Gastroesophageal sphincter (tissue), 4 donors: Measurements from ENCODE around the gene TTC33. TPM values are rescaled to one million over a fixed set of nuclear protein-coding genes. Genes with fewer than 3 reads are reported as not detected.

Source experiments
- ATAC-seq: fragments of 150-250 bp; one replicate; pipeline ENCODE4 v1.9.1; 2016; ENCODE audit warnings: mild to moderate bottlenecking, moderate library complexity
- H3K27ac ChIP-seq, 4 donors: fragments of 200-600 bp; sonication (generic) in 3 of 4; 1 replicate in 3 of 4; 2 replicates in 1 of 4; pipeline ENCODE4 v1.5.1; 2016 to 2019
- H3K27me3 ChIP-seq: fragments of 200-600 bp; sonication (generic); one replicate; pipeline ENCODE4 v1.5.1; 2019
- H3K36me3 ChIP-seq, 2 donors: fragments of 200-600 bp; sonication (generic); one replicate each; pipeline ENCODE4 v1.5.1; 2019; ENCODE audit warnings: control low read depth in 1 of 2
- H3K4me1 ChIP-seq, 3 donors: fragments of 200-600 bp; sonication (generic); 1 replicate in 2 of 3; 2 replicates in 1 of 3; pipeline ENCODE4 v1.5.1; 2016 to 2019; ENCODE audit warnings: control low read depth in 2 of 3
- H3K4me3 ChIP-seq, 2 donors: fragments of 200-600 bp; sonication (generic); one replicate each; pipeline ENCODE4 v1.5.1; 2019; ENCODE audit warnings: mild to moderate bottlenecking in 1 of 2, moderate library complexity in 1 of 2
- H3K9me3 ChIP-seq, 3 donors: fragments of 200-600 bp; sonication (generic); one replicate each; pipeline ENCODE4 v1.5.1; 2017 to 2019; ENCODE audit warnings: control low read depth in 2 of 3
- EP300 ChIP-seq: sonication (generic); formaldehyde crosslinking; IDR thresholded peaks from one replicate; pipeline ENCODE4 v1.6.1; 2017; ENCODE audit warnings: antibody characterized with exemption, mild to moderate bottlenecking
- POLR2A ChIP-seq, 2 donors: fragments of 450-650 bp; IDR thresholded peaks; one replicate each; pipeline ENCODE4 v1.6.1; 2017; ENCODE audit warnings: antibody characterized with exemption in 2 of 2, mild to moderate bottlenecking in 2 of 2, moderate library complexity in 1 of 2
- POLR2AphosphoS5 ChIP-seq: sonication (generic); formaldehyde crosslinking; IDR thresholded peaks from one replicate; pipeline ENCODE4 v1.6.1; 2017; ENCODE audit warnings: antibody characterized with exemption
- WGBS, 2 donors: methylation state at CpG; one replicate each; pipeline ENCODE4 v1.1.5; 2018; ENCODE audit warnings: low coverage in 1 of 2; 5-methylcytosine and 5-hydroxymethylcytosine counted together
- total RNA-seq, 4 donors: library from RNA; depleted of rRNA; stranded (reverse); fragments of >200 nt; gene quantifications; one replicate each; pipeline ENCODE4 v1.1.0, GENCODE V29; 2016
- TF ChIP-seq, protein P1 (sequence below), 4 experiments: fragments of 200-600 bp in 2 of 4; fragments of 450-650 bp in 2 of 4; sonication (generic) in 1 of 4; IDR thresholded peaks; one replicate each; pipeline ENCODE4 v1.5.1; 2017 to 2019; ENCODE audit warnings: antibody characterized with exemption in 4 of 4, mild to moderate bottlenecking in 2 of 4, moderate library complexity in 2 of 4

The TTC33 gene
- total RNA-seq, 4 donors from 2014 or later = 23.2 to 27.7 (median 25.8) TPM

DNA sequence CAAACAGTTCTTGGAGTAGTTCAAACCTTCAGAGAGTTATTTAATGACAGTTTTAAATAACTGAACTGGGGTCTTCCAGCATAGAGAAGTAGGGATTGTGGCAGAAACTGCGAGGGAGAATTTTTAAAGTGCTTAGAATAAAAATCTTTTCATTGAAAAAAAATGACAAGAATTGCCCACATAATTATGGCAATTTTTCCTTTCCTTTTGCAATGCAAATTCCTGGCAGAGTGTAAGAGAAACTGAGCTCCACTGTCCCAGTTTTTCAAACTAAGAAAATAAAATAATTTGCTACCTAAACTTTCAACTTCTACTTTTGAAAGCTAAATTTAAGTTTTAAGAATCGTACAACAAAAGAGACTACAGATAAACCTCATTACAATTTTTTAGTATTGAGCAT, 78.3 kb downstream of the TTC33 start:
- ATAC-seq = no peak
- Histone ChIP-seq H3K4me1 (peaks cover 0 to 65% (median 9%) of the 10 kb centered on the region in 3 donors), H3K27ac (peak overlapping the region in 3 of 4 donors; percentile 27 to 91 (median 88)), H3K36me3 (no peaks in the 10 kb centered on the region), H3K27me3 (peaks cover 17% of the 10 kb centered on the region), H3K9me3 (no peaks in the 10 kb centered on the region), H3K4me3 (no peak overlapping the region)
- no peak for TF ChIP-seq EP300
- TF ChIP-seq, protein P1, sequence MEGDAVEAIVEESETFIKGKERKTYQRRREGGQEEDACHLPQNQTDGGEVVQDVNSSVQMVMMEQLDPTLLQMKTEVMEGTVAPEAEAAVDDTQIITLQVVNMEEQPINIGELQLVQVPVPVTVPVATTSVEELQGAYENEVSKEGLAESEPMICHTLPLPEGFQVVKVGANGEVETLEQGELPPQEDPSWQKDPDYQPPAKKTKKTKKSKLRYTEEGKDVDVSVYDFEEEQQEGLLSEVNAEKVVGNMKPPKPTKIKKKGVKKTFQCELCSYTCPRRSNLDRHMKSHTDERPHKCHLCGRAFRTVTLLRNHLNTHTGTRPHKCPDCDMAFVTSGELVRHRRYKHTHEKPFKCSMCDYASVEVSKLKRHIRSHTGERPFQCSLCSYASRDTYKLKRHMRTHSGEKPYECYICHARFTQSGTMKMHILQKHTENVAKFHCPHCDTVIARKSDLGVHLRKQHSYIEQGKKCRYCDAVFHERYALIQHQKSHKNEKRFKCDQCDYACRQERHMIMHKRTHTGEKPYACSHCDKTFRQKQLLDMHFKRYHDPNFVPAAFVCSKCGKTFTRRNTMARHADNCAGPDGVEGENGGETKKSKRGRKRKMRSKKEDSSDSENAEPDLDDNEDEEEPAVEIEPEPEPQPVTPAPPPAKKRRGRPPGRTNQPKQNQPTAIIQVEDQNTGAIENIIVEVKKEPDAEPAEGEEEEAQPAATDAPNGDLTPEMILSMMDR (IDR thresholded peaks at IDR 0.05) = no peak
- TF ChIP-seq POLR2A (IDR thresholded peaks at IDR 0.05) = no peak
- no peak for TF ChIP-seq POLR2AphosphoS5
- 51 to 58% methylated on average over 2 of the region's 2 CpGs for WGBS, 2 donors

- no peak overlapping the region for H3K4me3 ChIP-seq
- WGBS, 2 donors = 40 to 64% methylated on average over 2 to 3 of the region's 3 CpGs
- no peak for ATAC-seq
- no peaks in the 10 kb centered on the region for H3K9me3 ChIP-seq
- peaks cover 0 to 59% (median 9%) of the 10 kb centered on the region in 3 donors for H3K4me1 ChIP-seq
- H3K27me3 ChIP-seq = peaks cover 16% of the 10 kb centered on the region
- no peaks in the 10 kb centered on the region for H3K36me3 ChIP-seq
- TF ChIP-seq, protein P1 (IDR thresholded peaks at IDR 0.05) = no peak
- peak; percentile 55 for TF ChIP-seq POLR2AphosphoS5
- no peak for TF ChIP-seq EP300
- TF ChIP-seq POLR2A (IDR thresholded peaks at IDR 0.05) = no peak
- H3K27ac ChIP-seq = peak overlapping the region in 3 of 4 donors; percentile 27 to 91 (median 88)
Measured at GRCh38 chr5:40676613-40677343, 79.0 kb downstream of the TTC33 start.

DNA sequence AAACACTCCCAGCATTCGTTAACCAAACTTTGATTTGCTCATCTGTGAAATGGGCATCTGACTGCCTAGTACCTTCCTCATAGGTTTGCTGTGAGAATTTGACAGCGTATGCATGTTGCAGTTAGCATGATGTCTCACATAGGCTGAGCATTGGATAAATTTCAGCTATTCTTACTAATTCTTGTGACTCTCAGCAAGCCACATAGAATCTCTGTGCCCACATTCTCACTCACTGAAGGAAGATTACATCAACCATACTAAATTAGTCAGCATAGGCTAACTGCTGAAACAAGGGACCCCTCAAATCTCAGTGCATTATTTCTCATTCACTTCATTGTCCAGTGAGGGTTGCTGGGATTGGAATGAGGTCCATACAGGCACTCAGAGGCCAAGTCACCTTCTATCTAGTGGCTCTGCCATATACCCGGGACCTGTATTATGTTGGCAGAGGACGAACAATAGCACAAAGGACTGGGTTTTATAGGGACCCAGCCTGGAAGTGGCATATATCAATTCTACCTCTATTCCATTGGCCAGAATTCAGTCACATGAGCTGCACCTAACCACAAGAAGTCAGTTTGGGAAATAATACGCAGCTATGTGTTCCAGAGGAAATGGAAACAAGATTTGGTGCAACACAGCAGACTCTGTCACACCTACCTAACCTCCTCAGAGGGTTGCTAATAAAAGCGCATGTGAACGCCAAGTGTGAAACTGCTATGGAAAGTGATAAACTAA, 80.2 kb downstream of the TTC33 start:
- Histone ChIP-seq H3K27me3 (peaks cover 4% of the 10 kb centered on the region), H3K9me3 (no peaks in the 10 kb centered on the region), H3K36me3 (no peaks in the 10 kb centered on the region), H3K27ac (peak overlapping the region in 1 of 4 donors; percentile 9), H3K4me1 (peaks cover 0 to 47% (median 9%) of the 10 kb centered on the region in 3 donors), H3K4me3 (no peak overlapping the region)
- TF ChIP-seq, protein P1 (IDR thresholded peaks at IDR 0.05) = no peak
- TF ChIP-seq POLR2A (IDR thresholded peaks at IDR 0.05) = no peak
- no peak for TF ChIP-seq EP300
- no peak for TF ChIP-seq POLR2AphosphoS5
- ATAC-seq = no peak
- 81 to 96% methylated on average over 5 to 6 of the region's 7 CpGs for WGBS, 2 donors

GRCh38 chr5:40674661-40675235, 81.0 kb downstream of the TTC33 start:
- Histone ChIP-seq H3K4me3 (no peak overlapping the region), H3K27me3 (no peaks in the 10 kb centered on the region), H3K4me1 (peaks cover 0 to 42% (median 6%) of the 10 kb centered on the region in 3 donors), H3K9me3 (no peaks in the 10 kb centered on the region), H3K27ac (no peak overlapping the region), H3K36me3 (no peaks in the 10 kb centered on the region)
- WGBS, 2 donors = 100% methylated on average over 1 of the region's 6 CpGs; no CpG with 5 or more reads in 1 of the 2 donors
- ATAC-seq = no peak
- TF ChIP-seq POLR2AphosphoS5 (no peak), EP300 (no peak), POLR2A (IDR thresholded peaks at IDR 0.05) (no peak)
- TF ChIP-seq, protein P1 (IDR thresholded peaks at IDR 0.05) = no peak
